Cardiac fibroblast (primary cell): ENCODE results near the gene TMEM135.
A peak's percentile ranks its signal among the peaks of the same experiment; 100 is the strongest.

Experiments used
- DNase-seq, 2 donors: peaks; one replicate each; pipeline versions ENCODE4 v3.0.0 to v3.0.0-alpha.2; 2010; ENCODE audit warnings: low read depth in 2 of 2
- H3K4me3 ChIP-seq, 2 donors: replicated peaks in 1 of 2; 1 replicate in 1 of 2; 2 replicates in 1 of 2; pipeline ENCODE4 v1.5.1; 2011; ENCODE audit warnings: low read depth in 2 of 2, low read length in 2 of 2, mild to moderate bottlenecking in 2 of 2, moderate library complexity in 1 of 2
- TF ChIP-seq, protein P1 (sequence below): IDR thresholded peaks from one replicate; pipeline ENCODE4 v1.5.1; 2011; ENCODE audit warnings: low read depth, mild to moderate bottlenecking, low read length, inconsistent platforms

The TMEM135 gene

DNA sequence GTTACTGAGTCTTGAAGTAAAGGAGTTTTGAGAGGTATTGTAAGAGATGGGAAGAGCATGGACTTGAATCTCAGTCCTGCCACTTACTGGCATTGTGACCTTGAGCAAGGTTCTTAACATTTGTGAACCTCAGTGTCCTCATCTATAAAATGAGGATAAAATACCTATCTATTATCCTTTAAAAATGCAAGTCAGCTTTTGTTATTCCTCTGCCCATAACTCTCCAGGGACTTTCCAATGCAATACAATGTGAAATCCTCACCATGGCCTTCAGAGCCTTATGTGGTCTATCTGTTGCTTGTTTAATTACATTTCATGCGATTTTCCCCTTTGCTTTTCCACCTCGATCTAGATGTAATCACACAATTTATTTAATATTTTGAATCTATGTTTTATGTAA, 9.1 kb downstream of the TMEM135 start:
- no peak for DNase-seq
- TF ChIP-seq, protein P1, sequence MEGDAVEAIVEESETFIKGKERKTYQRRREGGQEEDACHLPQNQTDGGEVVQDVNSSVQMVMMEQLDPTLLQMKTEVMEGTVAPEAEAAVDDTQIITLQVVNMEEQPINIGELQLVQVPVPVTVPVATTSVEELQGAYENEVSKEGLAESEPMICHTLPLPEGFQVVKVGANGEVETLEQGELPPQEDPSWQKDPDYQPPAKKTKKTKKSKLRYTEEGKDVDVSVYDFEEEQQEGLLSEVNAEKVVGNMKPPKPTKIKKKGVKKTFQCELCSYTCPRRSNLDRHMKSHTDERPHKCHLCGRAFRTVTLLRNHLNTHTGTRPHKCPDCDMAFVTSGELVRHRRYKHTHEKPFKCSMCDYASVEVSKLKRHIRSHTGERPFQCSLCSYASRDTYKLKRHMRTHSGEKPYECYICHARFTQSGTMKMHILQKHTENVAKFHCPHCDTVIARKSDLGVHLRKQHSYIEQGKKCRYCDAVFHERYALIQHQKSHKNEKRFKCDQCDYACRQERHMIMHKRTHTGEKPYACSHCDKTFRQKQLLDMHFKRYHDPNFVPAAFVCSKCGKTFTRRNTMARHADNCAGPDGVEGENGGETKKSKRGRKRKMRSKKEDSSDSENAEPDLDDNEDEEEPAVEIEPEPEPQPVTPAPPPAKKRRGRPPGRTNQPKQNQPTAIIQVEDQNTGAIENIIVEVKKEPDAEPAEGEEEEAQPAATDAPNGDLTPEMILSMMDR: no peak
- no peak overlapping the region for H3K4me3 ChIP-seq

GRCh38 chr11:87056091-87056490, 18.4 kb downstream of the TMEM135 start:
- DNase-seq: no peak
- H3K4me3 ChIP-seq: no peak overlapping the region
- TF ChIP-seq, protein P1: no peak

- TF ChIP-seq, protein P1: no peak
- H3K4me3 ChIP-seq: no peak overlapping the region
- DNase-seq: peak in 1 of 2 donors; percentile 1
Observed at GRCh38 chr11:87057749-87058148, 20.0 kb downstream of the TMEM135 start.

- no peak for DNase-seq
- TF ChIP-seq, protein P1: no peak
- H3K4me3 ChIP-seq: no peak overlapping the region
Observed at GRCh38 chr11:87059596-87060390, 22.1 kb downstream of the TMEM135 start.

GRCh38 chr11:87061766-87062165, 24.0 kb downstream of the TMEM135 start:
- TF ChIP-seq, protein P1: no peak
- no peak for DNase-seq
- H3K4me3 ChIP-seq: no peak overlapping the region

- TF ChIP-seq, protein P1: no peak
- no peak overlapping the region for H3K4me3 ChIP-seq
- peak; percentile 3 to 54 for DNase-seq
Observed at GRCh38 chr11:87063982-87064381, 26.2 kb downstream of the TMEM135 start.
